IMR-90 (cell line): ENCODE measurements around the gene EDA. TPM values are rescaled to one million over a fixed set of nuclear protein-coding genes. Genes with fewer than 3 reads are reported as not detected.

Experiments
- ATAC-seq: fragments of 200-7000 bp; cut with Tn5 transposase; 2 replicates; pipeline ENCODE4 v1.9.1; 2020; ENCODE audit warnings: low read depth, mild to moderate bottlenecking, moderate library complexity
- BruUV-seq: library from RNA; stranded (reverse); fragments of 400-500 nt; replicated peaks from 2 replicates; lab custom pipeline; 2021; lab: Mats Ljungman, UMichigan
- CTCF ChIA-PET: fragments of 300-600 bp; formaldehyde crosslinking; extraction: SDS; loops from one replicate; lab custom pipeline; 2021; ENCODE audit warnings: antibody characterized with exemption; lab: Yijun Ruan, JAX
- POLR2A ChIA-PET: fragments of 300-600 bp; sonication (Branson Sonifier 250); formaldehyde crosslinking; loops from one replicate; lab custom pipeline; 2022; ENCODE audit warnings: antibody characterized with exemption; ENCODE audit not compliant: unreplicated experiment; lab: Charles Lee
- DNase-seq: peaks from one replicate; pipeline ENCODE4 v3.0.0; 2013
- H2AFZ ChIP-seq: replicated peaks from 2 replicates; pipeline ENCODE3; 2013; ENCODE audit warnings: low read length, mild to moderate bottlenecking; ENCODE audit not compliant: poor library complexity
- H2AK5ac ChIP-seq: 2 replicates; pipeline ENCODE4 v1.6.1; 2013; ENCODE audit warnings: low read depth, low read length, inconsistent platforms
- H2AK9ac ChIP-seq: replicated peaks from 2 replicates; pipeline ENCODE3; 2013; ENCODE audit warnings: mild to moderate bottlenecking, low read depth, low read length, moderate library complexity; ENCODE audit not compliant: poor library complexity
- H2BK120ac ChIP-seq: 2 replicates; pipeline ENCODE4 v1.6.1; 2013; ENCODE audit warnings: low read depth, low read length, inconsistent platforms
- H2BK15ac ChIP-seq: 3 replicates; pipeline ENCODE4 v1.6.1; 2013; ENCODE audit warnings: low read depth, low read length, inconsistent platforms
- H2BK20ac ChIP-seq: 2 replicates; pipeline ENCODE4 v1.6.1; 2013; ENCODE audit warnings: low read depth, mild to moderate bottlenecking, inconsistent platforms, low read length, moderate library complexity
- H2BK5ac ChIP-seq: 2 replicates; pipeline ENCODE4 v1.6.1; 2013; ENCODE audit warnings: mild to moderate bottlenecking, low read depth, low read length, inconsistent platforms; ENCODE audit not compliant: poor library complexity, severe bottlenecking
- H3K14ac ChIP-seq: replicated peaks from 2 replicates; pipeline ENCODE4 v1.6.1; 2013; ENCODE audit warnings: low read depth, low read length, inconsistent platforms
- H3K18ac ChIP-seq: 2 replicates; pipeline ENCODE4 v1.6.1; 2013; ENCODE audit warnings: low read depth, low read length, control low read depth
- H3K23ac ChIP-seq: 2 replicates; pipeline ENCODE4 v1.6.1; 2013; ENCODE audit warnings: low read depth, low read length, inconsistent platforms
- H3K27ac ChIP-seq: 2 replicates; pipeline ENCODE4 v1.5.1; 2013; ENCODE audit warnings: mild to moderate bottlenecking, control low read depth, low read length; ENCODE audit not compliant: insufficient read depth
- H3K27me3 ChIP-seq: 2 replicates; pipeline ENCODE4 v1.6.1; 2013; ENCODE audit warnings: low read length; ENCODE audit not compliant: control insufficient read depth, insufficient read depth
- H3K36me3 ChIP-seq: 2 replicates; pipeline ENCODE4 v1.6.1; 2013; ENCODE audit warnings: low read length, mixed read lengths; ENCODE audit not compliant: control insufficient read depth, insufficient read depth
- H3K4ac ChIP-seq: 2 replicates; pipeline ENCODE4 v1.6.1; 2013; ENCODE audit warnings: low read depth, low read length, inconsistent platforms
- H3K4me1 ChIP-seq: 2 replicates; pipeline ENCODE4 v1.6.1; 2013; ENCODE audit warnings: low read length, mixed read lengths; ENCODE audit not compliant: control insufficient read depth, insufficient read depth
- H3K4me2 ChIP-seq: 2 replicates; pipeline ENCODE4 v1.6.1; 2013; ENCODE audit warnings: low read depth, mild to moderate bottlenecking, control low read depth, low read length, moderate library complexity
- H3K4me3 ChIP-seq: 2 replicates; pipeline ENCODE4 v1.5.1; 2013; ENCODE audit warnings: low read depth, mild to moderate bottlenecking, control low read depth, low read length, moderate library complexity; ENCODE audit not compliant: insufficient read depth
- H3K56ac ChIP-seq: 2 replicates; pipeline ENCODE4 v1.6.1; 2013; ENCODE audit warnings: low read length, inconsistent platforms; ENCODE audit not compliant: insufficient read depth; ENCODE audit errors: extremely low read depth
- H3K79me1 ChIP-seq, 2 experiments: 2 replicates each; pipeline ENCODE4 v1.6.1; 2013; ENCODE audit warnings: low read length in 2 of 2, inconsistent platforms in 1 of 2, low read depth in 1 of 2
- H3K9ac ChIP-seq: 2 replicates; pipeline ENCODE4 v1.6.1; 2013; ENCODE audit warnings: low read depth, low read length, control low read depth
- H3K9me1 ChIP-seq: 2 replicates; pipeline ENCODE4 v1.6.1; 2013; ENCODE audit warnings: low read length, inconsistent platforms; ENCODE audit not compliant: insufficient read depth
- H3K9me3 ChIP-seq: 2 replicates; pipeline ENCODE4 v1.6.1; 2013; ENCODE audit warnings: low read length; ENCODE audit not compliant: control insufficient read depth, insufficient read depth
- H4K20me1 ChIP-seq: 2 replicates; pipeline ENCODE4 v1.6.1; 2013; ENCODE audit warnings: low read length, inconsistent platforms; ENCODE audit not compliant: insufficient read depth
- H4K5ac ChIP-seq: 2 replicates; pipeline ENCODE4 v1.6.1; 2013; ENCODE audit warnings: mild to moderate bottlenecking, low read depth, low read length, control low read depth
- H4K8ac ChIP-seq, 2 experiments: 2 replicates each; pipeline ENCODE4 v1.6.1; 2013; ENCODE audit warnings: low read depth in 2 of 2, low read length in 2 of 2, control low read depth in 1 of 2, inconsistent platforms in 1 of 2
- H4K91ac ChIP-seq: 2 replicates; pipeline ENCODE4 v1.6.1; 2013; ENCODE audit warnings: low read depth, low read length, inconsistent platforms; ENCODE audit not compliant: insufficient read depth
- CEBPB ChIP-seq: IDR thresholded peaks from 2 replicates; pipeline ENCODE4 v1.6.1; 2012; ENCODE audit warnings: low read depth, low read length, improper control_type of control experiment
- CTCF ChIP-seq: conservative IDR thresholded peaks from 2 replicates; pipeline ENCODE4 v1.5.1; 2012; ENCODE audit warnings: mild to moderate bottlenecking, low read depth, low read length, improper control_type of control experiment
- FOS ChIP-seq: fragments of 150-350 bp; IDR thresholded peaks from 2 replicates; pipeline ENCODE4 v1.6.1; 2016; ENCODE audit warnings: low read depth, low read length
- MXI1 ChIP-seq: IDR thresholded peaks from 2 replicates; pipeline ENCODE4 v1.6.1; 2012; ENCODE audit warnings: low read depth, mild to moderate bottlenecking, low read length, moderate library complexity, borderline replicate concordance
- RCOR1 ChIP-seq: IDR thresholded peaks from 2 replicates; pipeline ENCODE4 v1.6.1; 2012; ENCODE audit warnings: mild to moderate bottlenecking, low read length, improper control_type of control experiment; ENCODE audit not compliant: insufficient replicate concordance
- USF2 ChIP-seq: fragments of 150-350 bp; IDR thresholded peaks from 2 replicates; pipeline ENCODE4 v1.6.1; 2017; ENCODE audit warnings: mild to moderate bottlenecking, antibody characterized with exemption, low read length, low read depth
- WGBS, 2 experiments: methylation state at CpG; one replicate each; pipeline versions ENCODE4 v1.1.5 to v1.1.7; 2013; ENCODE audit warnings: missing lambda C conversion rate in 2 of 2; ENCODE audit not compliant: insufficient read length in 1 of 2; ENCODE audit errors: extremely low coverage in 2 of 2; 5-methylcytosine and 5-hydroxymethylcytosine counted together
- dilution Hi-C: fragments of 300-500 bp; cut with HindIII; formaldehyde crosslinking; loops from one replicate; pipeline ENCODE4 v1.14.3; 2018; ENCODE audit warnings: low sequenced_read_pairs; ENCODE audit not compliant: unreplicated experiment
- in situ Hi-C: fragments of 300-500 bp; cut with MboI; formaldehyde crosslinking; loops from 3 replicates; pipeline ENCODE4 v1.14.3; 2019; ENCODE audit warnings: low sequenced_read_pairs, inconsistent platforms, mixed read lengths
- intact Hi-C: fragments of 100-400 bp; cut with micrococcal nuclease; formaldehyde crosslinking; loops from 2 replicates; pipeline ENCODE4 v1.10.0; 2022
- polyA plus RNA-seq, 3 experiments: library from polyadenylated mRNA; depleted of rRNA; stranded (reverse); fragments of >200 nt; gene quantifications; 2 replicates each; pipeline ENCODE4 v1.2.3, GENCODE V29; 2012; ENCODE audit warnings: low replicate concordance in 1 of 3
- total RNA-seq: library from RNA; depleted of rRNA; stranded (reverse); fragments of >200 nt; gene quantifications from 2 replicates; pipeline ENCODE4 v1.2.3, GENCODE V29; 2012
- TF ChIP-seq, protein P1 (sequence below): fragments of 150-350 bp; IDR thresholded peaks from 2 replicates; pipeline ENCODE4 v1.6.1; 2016; ENCODE audit warnings: low read depth, mild to moderate bottlenecking, low read length, moderate library complexity, borderline replicate concordance

The EDA gene
- total and polyA plus RNA-seq, 2 of the 4 experiments (the other 2 are of a cell fraction), result under 0.01 TPM; not detected in 1

GRCh38 chrX:70079297-70079696 lies 463.4 kb downstream of the EDA start:
- no peak overlapping the region for H2BK120ac ChIP-seq
- no peak for ATAC-seq
- intact Hi-C loops (no loop called here), in situ Hi-C loops (no loop called here), dilution Hi-C loops (no loop called here)
- no peak overlapping the region for H3K18ac ChIP-seq
- H3K4ac ChIP-seq, result no peak overlapping the region
- no peak overlapping the region for H3K56ac ChIP-seq
- peaks cover 3% of the 10 kb centered on the region; the same call in 1 of the 2 replicates for H3K9me3 ChIP-seq
- no peaks in the 10 kb centered on the region for H4K20me1 ChIP-seq
- H2AFZ ChIP-seq, result no peak overlapping the region
- no TSS peak for BruUV-seq
- H4K5ac ChIP-seq, result no peak overlapping the region
- H3K79me1 ChIP-seq, result no peaks in the 10 kb centered on the region
- H3K23ac ChIP-seq, result no peak overlapping the region
- no peaks in the 10 kb centered on the region for H3K4me1 ChIP-seq
- H3K14ac ChIP-seq, result no peak overlapping the region
- WGBS, 2 experiments, result 80% methylated on average over 2 of the region's 5 CpGs; no CpG with 5 or more reads in 1 of the 2 experiments
- DNase-seq, result no peak
- TF ChIP-seq CEBPB (no peak), MXI1 (no peak), RCOR1 (no peak), FOS (no peak), USF2 (no peak), CTCF (no peak)
- TF ChIP-seq, protein P1, sequence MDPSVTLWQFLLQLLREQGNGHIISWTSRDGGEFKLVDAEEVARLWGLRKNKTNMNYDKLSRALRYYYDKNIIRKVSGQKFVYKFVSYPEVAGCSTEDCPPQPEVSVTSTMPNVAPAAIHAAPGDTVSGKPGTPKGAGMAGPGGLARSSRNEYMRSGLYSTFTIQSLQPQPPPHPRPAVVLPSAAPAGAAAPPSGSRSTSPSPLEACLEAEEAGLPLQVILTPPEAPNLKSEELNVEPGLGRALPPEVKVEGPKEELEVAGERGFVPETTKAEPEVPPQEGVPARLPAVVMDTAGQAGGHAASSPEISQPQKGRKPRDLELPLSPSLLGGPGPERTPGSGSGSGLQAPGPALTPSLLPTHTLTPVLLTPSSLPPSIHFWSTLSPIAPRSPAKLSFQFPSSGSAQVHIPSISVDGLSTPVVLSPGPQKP, result no peak
- no peak overlapping the region for H2BK20ac ChIP-seq
- no peak overlapping the region for H3K9ac ChIP-seq
- H3K27me3 ChIP-seq, result peaks cover 9% of the 10 kb centered on the region
- H2BK5ac ChIP-seq, result no peak overlapping the region
- H3K4me2 ChIP-seq, result no peak overlapping the region
- H3K27ac ChIP-seq, result no peak overlapping the region
- H3K36me3 ChIP-seq, result no peaks in the 10 kb centered on the region
- H2AK5ac ChIP-seq, result no peak overlapping the region
- no peak overlapping the region for H2BK15ac ChIP-seq
- H4K91ac ChIP-seq, result no peak overlapping the region
- no peak overlapping the region for H2AK9ac ChIP-seq
- no peaks in the 10 kb centered on the region for H3K9me1 ChIP-seq
- no peak overlapping the region for H3K4me3 ChIP-seq
- CTCF ChIA-PET, result no interaction called here
- POLR2A ChIA-PET, result no interaction called here
- H4K8ac ChIP-seq, result no peak overlapping the region
